ENCODE results near the gene PPM1E. TPM values are rescaled to one million over a fixed set of nuclear protein-coding genes. Genes with fewer than 3 reads are reported as not detected.

The PPM1E gene
- polyA plus RNA-seq, 3 donors: not detected

GRCh38 chr17:58886514-58886913 is 130.9 kb downstream of the PPM1E start:
- Mint-ChIP-seq H3K4me1 (peaks cover 8% of the 10 kb centered on the region), H3K36me3 (no peaks in the 10 kb centered on the region), H3K27ac (no peak overlapping the region), H3K4me3 (no peak overlapping the region), H3K9me3 (peaks cover 0 to 15% (median 2%) of the 10 kb centered on the region in 7 donors), H3K27me3 (ENCODE audit: low read depth in 3 of 3) (peaks cover 3 to 11% (median 7%) of the 10 kb centered on the region in 3 donors)
- H3K27me3 ChIP-seq (ENCODE audit: control insufficient read depth in 2 of 2, insufficient read depth in 2 of 2, low read length in 2 of 2): no peaks in the 10 kb centered on the region
- H3K4me2 ChIP-seq (replicated peaks; ENCODE audit: extremely low read depth, low read length, poor library complexity, severe bottlenecking): no peak overlapping the region
- H3K36me3 ChIP-seq (replicated peaks in 1 of 2; ENCODE audit: control insufficient read depth in 1 of 2, insufficient read depth in 2 of 2, low read length in 2 of 2): no peaks in the 10 kb centered on the region
- no peak overlapping the region for H3K27ac ChIP-seq (ENCODE audit: low read depth in 1 of 2, low read length in 2 of 2)
- no peak for DNase-seq
- no peak overlapping the region for H3K4me3 ChIP-seq (replicated peaks in 1 of 3; ENCODE audit: low read depth in 2 of 3, low read length in 3 of 3)
- H3K9ac ChIP-seq (ENCODE audit: insufficient read depth, low read length, poor library complexity, severe bottlenecking): no peak overlapping the region
- intact Hi-C loops (cut with micrococcal nuclease): no loop called here
- no peak overlapping the region for H2AFZ ChIP-seq (ENCODE audit: insufficient read depth, low read depth, low read length, poor library complexity, severe bottlenecking)
- no peak for TF ChIP-seq CTCF (IDR thresholded peaks at IDR 0.05)
- H4K20me1 ChIP-seq (ENCODE audit: insufficient read depth, low read length): no peaks in the 10 kb centered on the region
- WGBS (ENCODE audit: insufficient coverage): 90% methylated on average over 1 of the region's 1 CpG
- H3K9me3 ChIP-seq (replicated peaks in 1 of 2; ENCODE audit: control insufficient read depth in 1 of 2, insufficient read depth in 1 of 2, low read length in 2 of 2): peaks cover 3 to 9% of the 10 kb centered on the region in 2 donors
- H3K4me1 ChIP-seq (ENCODE audit: control insufficient read depth in 1 of 2, insufficient read depth in 2 of 2, low read length in 2 of 2): peaks cover 4 to 8% of the 10 kb centered on the region in 2 donors
- no peaks in the 10 kb centered on the region for H3K79me2 ChIP-seq (ENCODE audit: insufficient read depth, low read length)

GRCh38 chr17:58889928-58890327 is 134.3 kb downstream of the PPM1E start:
- H3K4me3 ChIP-seq (replicated peaks in 1 of 3; ENCODE audit: low read depth in 2 of 3, low read length in 3 of 3): no peak overlapping the region
- peaks cover 3 to 9% of the 10 kb centered on the region in 2 donors for H3K9me3 ChIP-seq (replicated peaks in 1 of 2; ENCODE audit: control insufficient read depth in 1 of 2, insufficient read depth in 1 of 2, low read length in 2 of 2)
- Mint-ChIP-seq H3K9me3 (peaks cover 0 to 15% (median 2%) of the 10 kb centered on the region in 7 donors), H3K27me3 (ENCODE audit: low read depth in 3 of 3) (peaks cover 4 to 11% (median 5%) of the 10 kb centered on the region in 3 donors), H3K4me1 (peaks cover 8% of the 10 kb centered on the region), H3K4me3 (no peak overlapping the region), H3K27ac (no peak overlapping the region), H3K36me3 (no peaks in the 10 kb centered on the region)
- intact Hi-C loops (cut with micrococcal nuclease): no loop called here
- H3K36me3 ChIP-seq (replicated peaks in 1 of 2; ENCODE audit: control insufficient read depth in 1 of 2, insufficient read depth in 2 of 2, low read length in 2 of 2): no peaks in the 10 kb centered on the region
- H4K20me1 ChIP-seq (ENCODE audit: insufficient read depth, low read length): no peaks in the 10 kb centered on the region
- H3K27ac ChIP-seq (ENCODE audit: low read depth in 1 of 2, low read length in 2 of 2): no peak overlapping the region
- no peaks in the 10 kb centered on the region for H3K79me2 ChIP-seq (ENCODE audit: insufficient read depth, low read length)
- no peaks in the 10 kb centered on the region for H3K27me3 ChIP-seq (ENCODE audit: control insufficient read depth in 2 of 2, insufficient read depth in 2 of 2, low read length in 2 of 2)
- no peak for DNase-seq
- no peak overlapping the region for H2AFZ ChIP-seq (ENCODE audit: insufficient read depth, low read depth, low read length, poor library complexity, severe bottlenecking)
- no peak overlapping the region for H3K4me2 ChIP-seq (replicated peaks; ENCODE audit: extremely low read depth, low read length, poor library complexity, severe bottlenecking)
- H3K9ac ChIP-seq (ENCODE audit: insufficient read depth, low read length, poor library complexity, severe bottlenecking): no peak overlapping the region
- WGBS (ENCODE audit: insufficient coverage): no CpG with 5 or more reads among the region's 3 CpGs
- H3K4me1 ChIP-seq (ENCODE audit: control insufficient read depth in 1 of 2, insufficient read depth in 2 of 2, low read length in 2 of 2): peaks cover 4 to 8% of the 10 kb centered on the region in 2 donors
- TF ChIP-seq CTCF (IDR thresholded peaks at IDR 0.05): no peak

All from CD14-positive monocyte (primary cell).